HepG2 (cell line): ENCODE data around the gene KIAA0930. TPM values are rescaled to one million over a fixed set of nuclear protein-coding genes. Genes with fewer than 3 reads are reported as not detected.

Experiments
- U2AF2 ChIP-seq: fragments of 200-400 bp; formaldehyde crosslinking; IDR thresholded peaks from 2 replicates; pipeline ENCODE4 v1.6.1; 2017; ENCODE audit warnings: low read depth, mild to moderate bottlenecking, low read length
- ZNF318 ChIP-seq: sonication (generic); formaldehyde crosslinking; IDR thresholded peaks from 2 replicates; pipeline ENCODE4 v1.4.0; 2020; ENCODE audit warnings: mild to moderate bottlenecking, missing genetic modification reagents
- ZNF513 ChIP-seq: sonication (generic); formaldehyde crosslinking; conservative IDR thresholded peaks from 2 replicates; pipeline ENCODE4 v1.5.0; 2020; ENCODE audit warnings: missing genetic modification reagents
- ZNF562 ChIP-seq: sonication (generic); formaldehyde crosslinking; IDR thresholded peaks from 2 replicates; pipeline ENCODE4 v1.8.0; 2022; ENCODE audit warnings: missing genetic modification reagents, borderline replicate concordance
- ZNF678 ChIP-seq: sonication (generic); formaldehyde crosslinking; IDR thresholded peaks from 2 replicates; pipeline ENCODE4 v1.4.0; 2020; ENCODE audit warnings: mild to moderate bottlenecking, missing genetic modification reagents
- ZNF766 ChIP-seq: sonication (generic); formaldehyde crosslinking; IDR thresholded peaks from 2 replicates; pipeline ENCODE4 v1.5.0; 2020; ENCODE audit warnings: missing genetic modification reagents, borderline replicate concordance
- polyA plus RNA-seq, 8 experiments: library from polyadenylated mRNA; depleted of rRNA in 3 of 8; stranded (reverse) in 7 of 8; unstranded in 1 of 8; fragments of >200 nt; fragmentation: Illumina TruSeq in 4 of 8; extraction: Trizol in 4 of 8; gene quantifications; 2 replicates each; pipeline versions ENCODE4 v1.2.1 to v1.2.3, GENCODE V29; 2011 to 2016; ENCODE audit warnings: low read depth in 4 of 8, missing spikeins in 1 of 8, mixed read lengths in 1 of 8; ENCODE audit not compliant: insufficient read depth in 1 of 8
- total RNA-seq, 5 experiments: library from RNA; depleted of rRNA; stranded (reverse); fragments of >200 nt; fragmentation: Illumina TruSeq; extraction: Trizol; gene quantifications; 2 replicates each; pipeline ENCODE4 v1.2.3, GENCODE V29; 2016; ENCODE audit warnings: low read depth in 1 of 5
- TF ChIP-seq, protein P1 (sequence below): sonication (generic); formaldehyde crosslinking; IDR thresholded peaks from 2 replicates; pipeline ENCODE4 v1.4.0; 2020; ENCODE audit warnings: missing genetic modification reagents
- TF ChIP-seq, protein P2 (sequence below): sonication (generic); formaldehyde crosslinking; IDR thresholded peaks from 2 replicates; pipeline ENCODE4 v1.4.0; 2020; ENCODE audit warnings: missing genetic modification reagents, borderline replicate concordance

KIAA0930 gene
- total and polyA plus RNA-seq, 2 of the 13 experiments (the other 11 are each of a cell fraction or from before 2014, with no cell fraction given), result 27.0 to 38.2 TPM

- TF ChIP-seq ZNF766 (CRISPR knock-in tag) (peak; percentile 85; the same call in 1 of the 2 replicates), ZNF318 (CRISPR knock-in tag) (no peak), U2AF2 (no peak), ZNF513 (no peak), ZNF562 (CRISPR knock-in tag) (no peak), ZNF678 (no peak)
- TF ChIP-seq, protein P1, sequence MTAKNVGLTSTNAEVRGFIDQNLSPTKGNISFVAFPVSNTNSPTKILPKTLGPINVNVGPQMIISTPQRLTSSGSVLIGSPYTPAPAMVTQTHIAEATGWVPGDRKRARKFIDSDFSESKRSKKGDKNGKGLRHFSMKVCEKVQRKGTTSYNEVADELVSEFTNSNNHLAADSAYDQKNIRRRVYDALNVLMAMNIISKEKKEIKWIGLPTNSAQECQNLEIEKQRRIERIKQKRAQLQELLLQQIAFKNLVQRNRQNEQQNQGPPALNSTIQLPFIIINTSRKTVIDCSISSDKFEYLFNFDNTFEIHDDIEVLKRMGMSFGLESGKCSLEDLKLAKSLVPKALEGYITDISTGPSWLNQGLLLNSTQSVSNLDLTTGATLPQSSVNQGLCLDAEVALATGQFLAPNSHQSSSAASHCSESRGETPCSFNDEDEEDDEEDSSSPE (CRISPR knock-in tag), result peak; percentile 89
- TF ChIP-seq, protein P2, sequence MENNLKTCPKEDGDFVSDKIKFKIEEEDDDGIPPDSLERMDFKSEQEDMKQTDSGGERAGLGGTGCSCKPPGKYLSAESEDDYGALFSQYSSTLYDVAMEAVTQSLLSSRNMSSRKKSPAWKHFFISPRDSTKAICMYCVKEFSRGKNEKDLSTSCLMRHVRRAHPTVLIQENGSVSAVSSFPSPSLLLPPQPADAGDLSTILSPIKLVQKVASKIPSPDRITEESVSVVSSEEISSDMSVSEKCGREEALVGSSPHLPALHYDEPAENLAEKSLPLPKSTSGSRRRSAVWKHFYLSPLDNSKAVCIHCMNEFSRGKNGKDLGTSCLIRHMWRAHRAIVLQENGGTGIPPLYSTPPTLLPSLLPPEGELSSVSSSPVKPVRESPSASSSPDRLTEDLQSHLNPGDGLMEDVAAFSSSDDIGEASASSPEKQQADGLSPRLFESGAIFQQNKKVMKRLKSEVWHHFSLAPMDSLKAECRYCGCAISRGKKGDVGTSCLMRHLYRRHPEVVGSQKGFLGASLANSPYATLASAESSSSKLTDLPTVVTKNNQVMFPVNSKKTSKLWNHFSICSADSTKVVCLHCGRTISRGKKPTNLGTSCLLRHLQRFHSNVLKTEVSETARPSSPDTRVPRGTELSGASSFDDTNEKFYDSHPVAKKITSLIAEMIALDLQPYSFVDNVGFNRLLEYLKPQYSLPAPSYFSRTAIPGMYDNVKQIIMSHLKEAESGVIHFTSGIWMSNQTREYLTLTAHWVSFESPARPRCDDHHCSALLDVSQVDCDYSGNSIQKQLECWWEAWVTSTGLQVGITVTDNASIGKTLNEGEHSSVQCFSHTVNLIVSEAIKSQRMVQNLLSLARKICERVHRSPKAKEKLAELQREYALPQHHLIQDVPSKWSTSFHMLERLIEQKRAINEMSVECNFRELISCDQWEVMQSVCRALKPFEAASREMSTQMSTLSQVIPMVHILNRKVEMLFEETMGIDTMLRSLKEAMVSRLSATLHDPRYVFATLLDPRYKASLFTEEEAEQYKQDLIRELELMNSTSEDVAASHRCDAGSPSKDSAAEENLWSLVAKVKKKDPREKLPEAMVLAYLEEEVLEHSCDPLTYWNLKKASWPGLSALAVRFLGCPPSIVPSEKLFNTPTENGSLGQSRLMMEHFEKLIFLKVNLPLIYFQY (CRISPR knock-in tag), result 0 out of 2 replicates have a peak, but pooled peaks have one; percentile 21
These were observed 23.0 kb upstream of the KIAA0930 start (continued) for GRCh38 chr22:45263463-45264269.
